Endodermal cell (in vitro differentiated cells): Measurements from ENCODE around the gene UNC5B. TPM values are rescaled to one million over a fixed set of nuclear protein-coding genes. Genes with fewer than 3 reads are reported as not detected.

Source experiments
- DNase-seq: peaks from one replicate; pipeline ENCODE4 v3.0.0-alpha.2; 2017
- H3K27ac ChIP-seq: 2 replicates; pipeline ENCODE4 v1.5.1; 2013; ENCODE audit warnings: mild to moderate bottlenecking, low read depth, low read length, moderate library complexity
- H3K27me3 ChIP-seq: 2 replicates; pipeline ENCODE4 v1.6.1; 2013; ENCODE audit warnings: mild to moderate bottlenecking, low read length, moderate library complexity; ENCODE audit not compliant: insufficient read depth, control insufficient read depth, poor library complexity, severe bottlenecking
- H3K36me3 ChIP-seq: 2 replicates; pipeline ENCODE4 v1.7.0; 2013; ENCODE audit warnings: mild to moderate bottlenecking, low read length, moderate library complexity; ENCODE audit not compliant: control insufficient read depth, insufficient read depth
- H3K4me1 ChIP-seq: one replicate; pipeline ENCODE4 v1.7.0; 2013; ENCODE audit warnings: low read length; ENCODE audit not compliant: control insufficient read depth, insufficient read depth
- H3K4me3 ChIP-seq: 2 replicates; pipeline ENCODE4 v1.5.1; 2013; ENCODE audit warnings: mild to moderate bottlenecking, low read length, moderate library complexity
- H3K9ac ChIP-seq: 2 replicates; pipeline ENCODE4 v1.6.1; 2013; ENCODE audit warnings: mild to moderate bottlenecking, low read length, moderate library complexity; ENCODE audit not compliant: poor library complexity, severe bottlenecking; ENCODE audit errors: extremely low read depth
- H3K9me3 ChIP-seq: 2 replicates; pipeline ENCODE4 v1.6.1; 2013; ENCODE audit warnings: mild to moderate bottlenecking, low read length, moderate library complexity; ENCODE audit not compliant: control insufficient read depth
- H3K27ac Mint-ChIP-seq: 2 replicates; pipeline ENCODE4 v1.8.0; 2020; ENCODE audit warnings: mixed read lengths
- H3K27me3 Mint-ChIP-seq: 2 replicates; pipeline ENCODE4 v1.8.0; 2021; ENCODE audit warnings: mild to moderate bottlenecking, mixed read lengths; ENCODE audit not compliant: insufficient read depth
- H3K36me3 Mint-ChIP-seq: 2 replicates; pipeline ENCODE4 v1.8.0; 2020; ENCODE audit warnings: low read depth, mixed read lengths
- H3K4me1 Mint-ChIP-seq: 2 replicates; pipeline ENCODE4 v1.8.0; 2020; ENCODE audit warnings: mixed read lengths
- H3K4me3 Mint-ChIP-seq: 2 replicates; pipeline ENCODE4 v1.8.0; 2020; ENCODE audit warnings: mild to moderate bottlenecking, moderate library complexity, mixed read lengths
- H3K9me3 Mint-ChIP-seq: 2 replicates; pipeline ENCODE4 v1.8.0; 2020; ENCODE audit warnings: mild to moderate bottlenecking, mixed read lengths
- CTCF ChIP-seq: fragments of 200-600 bp; sonication (generic); conservative IDR thresholded peaks from 2 replicates; pipeline ENCODE4 v1.5.0; 2021; ENCODE audit warnings: antibody characterized with exemption, mild to moderate bottlenecking
- WGBS, 2 experiments: methylation state at CpG; one replicate each; pipeline versions ENCODE4 v1.1.5 to v1.1.7; 2013; ENCODE audit warnings: missing lambda C conversion rate in 2 of 2, mixed read lengths in 1 of 2; ENCODE audit not compliant: insufficient coverage in 1 of 2, insufficient read length in 1 of 2; 5-methylcytosine and 5-hydroxymethylcytosine counted together
- total RNA-seq, 2 donors: library from RNA; stranded (reverse); fragmentation: NEBNext Ultra II Directional in 1 of 2; extraction: Animal tissue kit (Norgen Biotek cat#: 25700) in 1 of 2; gene quantifications; 2 replicates in 1 of 2; 3 replicates in 1 of 2; pipeline ENCODE4 v1.2.1, GENCODE V29; 2021

The UNC5B gene
- total RNA-seq, 2 donors from 2014 or later: 9.7 to 14.5 TPM

- no peaks in the 10 kb centered on the region for H3K36me3 Mint-ChIP-seq
- H3K9ac ChIP-seq: no peak overlapping the region
- peaks cover 20% of the 10 kb centered on the region for H3K4me1 Mint-ChIP-seq
- no peaks in the 10 kb centered on the region for H3K9me3 Mint-ChIP-seq
- H3K4me3 Mint-ChIP-seq: peak overlapping the region; percentile 50
- TF ChIP-seq CTCF: peak; percentile 97
- peak overlapping the region; percentile 65 for H3K4me3 ChIP-seq
- 23 to 53% methylated on average over 4 to 16 of the region's 21 CpGs for WGBS, 2 experiments
- H3K27me3 Mint-ChIP-seq: peaks cover 13% of the 10 kb centered on the region
- no peaks in the 10 kb centered on the region for H3K36me3 ChIP-seq
- DNase-seq: peak; percentile 85
- H3K27ac Mint-ChIP-seq: peak overlapping the region; percentile 65
- H3K4me1 ChIP-seq: peaks cover 11% of the 10 kb centered on the region
- H3K9me3 ChIP-seq: no peaks in the 10 kb centered on the region
- no peaks in the 10 kb centered on the region for H3K27me3 ChIP-seq
- H3K27ac ChIP-seq: no peak overlapping the region
Measured at GRCh38 chr10:71314028-71314693, 101.8 kb downstream of the UNC5B start.

- H3K36me3 Mint-ChIP-seq: no peaks in the 10 kb centered on the region
- no peak for TF ChIP-seq CTCF
- peaks cover 8% of the 10 kb centered on the region for H3K4me1 ChIP-seq
- peak overlapping the region; percentile 50 for H3K4me3 Mint-ChIP-seq
- peaks cover 18% of the 10 kb centered on the region for H3K4me1 Mint-ChIP-seq
- H3K27ac Mint-ChIP-seq: peak overlapping the region; percentile 65
- no peak overlapping the region for H3K27ac ChIP-seq
- WGBS, 2 experiments: 68 to 69% methylated on average over 6 to 11 of the region's 11 CpGs
- H3K9me3 ChIP-seq: no peaks in the 10 kb centered on the region
- H3K27me3 Mint-ChIP-seq: peaks cover 13% of the 10 kb centered on the region
- H3K9me3 Mint-ChIP-seq: no peaks in the 10 kb centered on the region
- H3K4me3 ChIP-seq: peak overlapping the region; percentile 65
- no peak for DNase-seq
- H3K36me3 ChIP-seq: no peaks in the 10 kb centered on the region
- no peaks in the 10 kb centered on the region for H3K27me3 ChIP-seq
- no peak overlapping the region for H3K9ac ChIP-seq
Measured at GRCh38 chr10:71314694-71315225, 102.4 kb downstream of the UNC5B start.

- no peak for DNase-seq
- Mint-ChIP-seq H3K4me1 (peaks cover 19% of the 10 kb centered on the region), H3K27me3 (peaks cover 12% of the 10 kb centered on the region), H3K36me3 (no peaks in the 10 kb centered on the region), H3K27ac (no peak overlapping the region), H3K4me3 (no peak overlapping the region), H3K9me3 (no peaks in the 10 kb centered on the region)
- H3K4me3 ChIP-seq: no peak overlapping the region
- no peak for TF ChIP-seq CTCF
- H3K27me3 ChIP-seq: no peaks in the 10 kb centered on the region
- no peak overlapping the region for H3K9ac ChIP-seq
- H3K36me3 ChIP-seq: no peaks in the 10 kb centered on the region
- WGBS, 2 experiments: 89 to 90% methylated on average over 2 to 3 of the region's 3 CpGs
- H3K27ac ChIP-seq: no peak overlapping the region
- H3K4me1 ChIP-seq: peaks cover 4% of the 10 kb centered on the region
- no peaks in the 10 kb centered on the region for H3K9me3 ChIP-seq
Measured at GRCh38 chr10:71316056-71316785, 103.9 kb downstream of the UNC5B start.
